ENCODE data around the gene RNF11. TPM values are rescaled to one million over a fixed set of nuclear protein-coding genes. Genes with fewer than 3 reads are reported as not detected.

The RNF11 gene
- polyA plus RNA-seq, 1 donor (not counting 4 experiments of a cell fraction or from before 2014, with no cell fraction given) = 113 TPM

- H3K9ac ChIP-seq (ENCODE audit: control insufficient read depth, extremely low read depth, insufficient read depth, low read length) = no peak overlapping the region
- dilution Hi-C loops (cut with MboI; ENCODE audit: extremely low pct_ligation_motif_present, low sequenced_read_pairs) = no loop called here
- H3K4me2 ChIP-seq (ENCODE audit: control insufficient read depth, extremely low read depth, insufficient read depth, low read depth, low read length) = no peak overlapping the region
- TF ChIP-seq EZH2 (IDR thresholded peaks at IDR 0.05; ENCODE audit: low read length) (no peak), CTCF (optimal IDR thresholded peaks at IDR 0.05 in 1 of 3, IDR thresholded peaks at IDR 0.05 in 1 of 3, conservative IDR thresholded peaks at IDR 0.05 in 1 of 3; ENCODE audit: extremely low read depth in 1 of 3, insufficient read depth in 2 of 3, low read length in 3 of 3) (no peak)
- no peak for FAIRE-seq
- no peaks in the 10 kb centered on the region for H4K20me1 ChIP-seq (ENCODE audit: control insufficient read depth, extremely low read depth, insufficient read depth, low read length)
- H3K9me1 ChIP-seq (ENCODE audit: control insufficient read depth, extremely low read depth, insufficient read depth, low read length) = no peaks in the 10 kb centered on the region
- H3K79me2 ChIP-seq (ENCODE audit: control insufficient read depth, insufficient read depth, low read length) = no peaks in the 10 kb centered on the region
- no peaks in the 10 kb centered on the region for H3K9me3 ChIP-seq (ENCODE audit: control insufficient read depth, low read depth, low read length)
- no peaks in the 10 kb centered on the region for H3K36me3 ChIP-seq (ENCODE audit: control insufficient read depth in 2 of 2, extremely low read depth in 1 of 2, insufficient read depth in 2 of 2, low read length in 2 of 2)
- H3K27me3 ChIP-seq (ENCODE audit: control insufficient read depth, extremely low read depth, insufficient read depth, low read length) = no peaks in the 10 kb centered on the region
- DNase-seq (ENCODE audit: low read depth, low spot score) = no peak
- no peak overlapping the region for H2AFZ ChIP-seq (ENCODE audit: control insufficient read depth, low read length)
- no peaks in the 10 kb centered on the region for H3K4me1 ChIP-seq (ENCODE audit: control insufficient read depth, extremely low read depth, insufficient read depth, low read length)
- H3K27ac ChIP-seq (ENCODE audit: control insufficient read depth, insufficient read depth, low read length) = no peak overlapping the region
- no peak overlapping the region for H3K4me3 ChIP-seq (ENCODE audit: control insufficient read depth in 2 of 3, extremely low read depth in 1 of 3, insufficient read depth in 2 of 3, low read depth in 1 of 3, low read length in 3 of 3)
Observed at GRCh38 chr1:51305371-51305823, 69.3 kb downstream of the RNF11 start.

GRCh38 chr1:51306950-51307349, 70.9 kb downstream of the RNF11 start:
- no peaks in the 10 kb centered on the region for H3K4me1 ChIP-seq (ENCODE audit: control insufficient read depth, extremely low read depth, insufficient read depth, low read length)
- no peak overlapping the region for H3K27ac ChIP-seq (ENCODE audit: control insufficient read depth, insufficient read depth, low read length)
- no peak overlapping the region for H3K4me2 ChIP-seq (ENCODE audit: control insufficient read depth, extremely low read depth, insufficient read depth, low read depth, low read length)
- H3K79me2 ChIP-seq (ENCODE audit: control insufficient read depth, insufficient read depth, low read length) = no peaks in the 10 kb centered on the region
- TF ChIP-seq EZH2 (IDR thresholded peaks at IDR 0.05; ENCODE audit: low read length) (no peak), CTCF (optimal IDR thresholded peaks at IDR 0.05 in 1 of 3, IDR thresholded peaks at IDR 0.05 in 1 of 3, conservative IDR thresholded peaks at IDR 0.05 in 1 of 3; ENCODE audit: extremely low read depth in 1 of 3, insufficient read depth in 2 of 3, low read length in 3 of 3) (no peak)
- DNase-seq (ENCODE audit: low read depth, low spot score) = no peak
- H3K36me3 ChIP-seq (ENCODE audit: control insufficient read depth in 2 of 2, extremely low read depth in 1 of 2, insufficient read depth in 2 of 2, low read length in 2 of 2) = no peaks in the 10 kb centered on the region
- H2AFZ ChIP-seq (ENCODE audit: control insufficient read depth, low read length) = no peak overlapping the region
- no peak overlapping the region for H3K4me3 ChIP-seq (ENCODE audit: control insufficient read depth in 2 of 3, extremely low read depth in 1 of 3, insufficient read depth in 2 of 3, low read depth in 1 of 3, low read length in 3 of 3)
- FAIRE-seq = no peak
- H3K27me3 ChIP-seq (ENCODE audit: control insufficient read depth, extremely low read depth, insufficient read depth, low read length) = no peaks in the 10 kb centered on the region
- H3K9ac ChIP-seq (ENCODE audit: control insufficient read depth, extremely low read depth, insufficient read depth, low read length) = no peak overlapping the region
- H4K20me1 ChIP-seq (ENCODE audit: control insufficient read depth, extremely low read depth, insufficient read depth, low read length) = no peaks in the 10 kb centered on the region
- H3K9me1 ChIP-seq (ENCODE audit: control insufficient read depth, extremely low read depth, insufficient read depth, low read length) = no peaks in the 10 kb centered on the region
- dilution Hi-C loops (cut with MboI; ENCODE audit: extremely low pct_ligation_motif_present, low sequenced_read_pairs) = no loop called here
- no peaks in the 10 kb centered on the region for H3K9me3 ChIP-seq (ENCODE audit: control insufficient read depth, low read depth, low read length)
